ENCODE results near the gene CLECL1. TPM values are rescaled to one million over a fixed set of nuclear protein-coding genes. Genes with fewer than 3 reads are reported as not detected.

Gene CLECL1
- total and polyA plus RNA-seq, 9 of the 15 experiments (the other 6 are each of a cell fraction or from before 2014, with no cell fraction given): 0.13 to 0.25 TPM; not detected in 7

DNA sequence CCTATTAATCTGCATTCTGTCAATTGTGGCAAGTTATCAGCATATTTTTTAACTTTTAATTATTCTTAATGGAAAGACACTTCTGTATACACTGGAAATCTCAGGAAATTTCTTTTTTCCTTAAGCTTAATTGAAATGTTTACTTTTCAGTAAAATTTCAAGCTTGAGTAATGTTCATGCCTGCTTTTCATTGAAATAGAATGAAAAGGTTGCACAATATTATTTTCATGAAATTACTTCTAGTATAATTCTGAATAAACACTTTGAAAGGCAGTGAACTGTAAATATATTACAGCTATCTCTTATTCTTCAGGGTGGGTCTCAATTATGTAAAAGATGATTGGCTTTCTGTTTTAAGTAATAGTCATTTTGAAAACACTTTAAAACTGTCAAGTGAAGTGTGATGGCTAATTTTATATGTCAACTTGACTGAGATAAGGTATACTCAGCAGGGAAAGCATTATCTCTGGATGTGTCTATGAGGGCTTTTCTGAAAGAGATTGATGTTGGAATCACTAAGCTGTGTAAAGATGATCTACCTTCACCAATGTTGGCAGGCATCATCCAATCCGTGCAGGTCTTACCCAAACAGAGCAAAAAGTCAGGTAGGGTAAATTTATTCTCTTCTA lies 33.5 kb downstream of the CLECL1 start (continued):
- no peak for TF ChIP-seq C11orf30 (IDR thresholded peaks at IDR 0.05; ENCODE audit: low read depth)
- TF ChIP-seq ZBTB17 (CRISPR knock-in tag; IDR thresholded peaks at IDR 0.05): no peak
- TF ChIP-seq, protein P1, sequence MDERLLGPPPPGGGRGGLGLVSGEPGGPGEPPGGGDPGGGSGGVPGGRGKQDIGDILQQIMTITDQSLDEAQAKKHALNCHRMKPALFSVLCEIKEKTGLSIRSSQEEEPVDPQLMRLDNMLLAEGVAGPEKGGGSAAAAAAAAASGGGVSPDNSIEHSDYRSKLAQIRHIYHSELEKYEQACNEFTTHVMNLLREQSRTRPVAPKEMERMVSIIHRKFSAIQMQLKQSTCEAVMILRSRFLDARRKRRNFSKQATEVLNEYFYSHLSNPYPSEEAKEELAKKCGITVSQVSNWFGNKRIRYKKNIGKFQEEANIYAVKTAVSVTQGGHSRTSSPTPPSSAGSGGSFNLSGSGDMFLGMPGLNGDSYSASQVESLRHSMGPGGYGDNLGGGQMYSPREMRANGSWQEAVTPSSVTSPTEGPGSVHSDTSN (CRISPR knock-in tag; IDR thresholded peaks at IDR 0.05; ENCODE audit: low read depth): no peak
- TF ChIP-seq, protein P1 (tag; conservative IDR thresholded peaks at IDR 0.05; ENCODE audit: low read depth): 0 out of 2 replicates have a peak, but pooled peaks have one; percentile 13
- no peak for TF ChIP-seq GTF2A2 (tag; IDR thresholded peaks at IDR 0.05)
- no peak for TF ChIP-seq FUS (optimal IDR thresholded peaks at IDR 0.05; ENCODE audit: low read depth, low read length)
- TF ChIP-seq BRD4 (IDR thresholded peaks at IDR 0.05): no peak
- TF ChIP-seq, protein P2, sequence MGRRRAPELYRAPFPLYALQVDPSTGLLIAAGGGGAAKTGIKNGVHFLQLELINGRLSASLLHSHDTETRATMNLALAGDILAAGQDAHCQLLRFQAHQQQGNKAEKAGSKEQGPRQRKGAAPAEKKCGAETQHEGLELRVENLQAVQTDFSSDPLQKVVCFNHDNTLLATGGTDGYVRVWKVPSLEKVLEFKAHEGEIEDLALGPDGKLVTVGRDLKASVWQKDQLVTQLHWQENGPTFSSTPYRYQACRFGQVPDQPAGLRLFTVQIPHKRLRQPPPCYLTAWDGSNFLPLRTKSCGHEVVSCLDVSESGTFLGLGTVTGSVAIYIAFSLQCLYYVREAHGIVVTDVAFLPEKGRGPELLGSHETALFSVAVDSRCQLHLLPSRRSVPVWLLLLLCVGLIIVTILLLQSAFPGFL (CRISPR knock-in tag; IDR thresholded peaks at IDR 0.05): no peak
- no peak for TF ChIP-seq SOX6 (IDR thresholded peaks at IDR 0.05)
- no peak for TF ChIP-seq SRSF7 (optimal IDR thresholded peaks at IDR 0.05; ENCODE audit: low read depth, low read length)
- TF ChIP-seq, protein P3, sequence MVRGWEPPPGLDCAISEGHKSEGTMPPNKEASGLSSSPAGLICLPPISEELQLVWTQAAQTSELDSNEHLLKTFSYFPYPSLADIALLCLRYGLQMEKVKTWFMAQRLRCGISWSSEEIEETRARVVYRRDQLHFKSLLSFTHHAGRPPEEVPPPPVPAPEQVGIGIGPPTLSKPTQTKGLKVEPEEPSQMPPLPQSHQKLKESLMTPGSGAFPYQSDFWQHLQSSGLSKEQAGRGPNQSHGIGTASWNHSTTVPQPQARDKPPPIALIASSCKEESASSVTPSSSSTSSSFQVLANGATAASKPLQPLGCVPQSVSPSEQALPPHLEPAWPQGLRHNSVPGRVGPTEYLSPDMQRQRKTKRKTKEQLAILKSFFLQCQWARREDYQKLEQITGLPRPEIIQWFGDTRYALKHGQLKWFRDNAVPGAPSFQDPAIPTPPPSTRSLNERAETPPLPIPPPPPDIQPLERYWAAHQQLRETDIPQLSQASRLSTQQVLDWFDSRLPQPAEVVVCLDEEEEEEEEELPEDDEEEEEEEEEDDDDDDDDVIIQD (CRISPR knock-in tag; IDR thresholded peaks at IDR 0.05): no peak
- TF ChIP-seq, protein P4, sequence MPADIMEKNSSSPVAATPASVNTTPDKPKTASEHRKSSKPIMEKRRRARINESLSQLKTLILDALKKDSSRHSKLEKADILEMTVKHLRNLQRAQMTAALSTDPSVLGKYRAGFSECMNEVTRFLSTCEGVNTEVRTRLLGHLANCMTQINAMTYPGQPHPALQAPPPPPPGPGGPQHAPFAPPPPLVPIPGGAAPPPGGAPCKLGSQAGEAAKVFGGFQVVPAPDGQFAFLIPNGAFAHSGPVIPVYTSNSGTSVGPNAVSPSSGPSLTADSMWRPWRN (IDR thresholded peaks at IDR 0.05; ENCODE audit: low read depth): no peak
